Transverse colon (tissue), 4 donors: Measurements from ENCODE around the gene APOC4. TPM values are rescaled to one million over a fixed set of nuclear protein-coding genes. Genes with fewer than 3 reads are reported as not detected.

ENCODE experiments used
- DNase-seq: peaks from one replicate; pipeline ENCODE4 v3.0.0-alpha.2; 2019
- H3K27ac ChIP-seq, 4 donors: fragments of 200-600 bp; sonication (generic); 2 replicates each; pipeline ENCODE4 v1.5.1; 2016 to 2018; ENCODE audit warnings: inconsistent platforms in 4 of 4
- H3K27me3 ChIP-seq: fragments of 200-600 bp; sonication (generic); 2 replicates; pipeline ENCODE4 v1.5.1; 2017; ENCODE audit warnings: inconsistent platforms
- H3K36me3 ChIP-seq, 4 donors: fragments of 200-600 bp; sonication (generic); 2 replicates each; pipeline ENCODE4 v1.5.1; 2017 to 2019; ENCODE audit warnings: inconsistent platforms in 4 of 4
- H3K4me1 ChIP-seq, 4 donors: fragments of 200-600 bp; sonication (generic); 2 replicates each; pipeline ENCODE4 v1.5.1; 2017 to 2020; ENCODE audit warnings: inconsistent platforms in 4 of 4
- H3K4me3 ChIP-seq, 4 donors: fragments of 200-600 bp; sonication (generic); 1 replicate in 1 of 4; 2 replicates in 3 of 4; pipeline versions ENCODE4 v1.5.1 to v1.6.1; 2017 to 2019; ENCODE audit warnings: inconsistent platforms in 4 of 4
- H3K9me3 ChIP-seq, 2 donors: fragments of 200-600 bp; sonication (generic); 2 replicates each; pipeline ENCODE4 v1.5.1; 2017 to 2019; ENCODE audit warnings: inconsistent platforms in 2 of 2
- EP300 ChIP-seq: sonication (generic); formaldehyde crosslinking; IDR thresholded peaks from one replicate; pipeline ENCODE4 v1.6.1; 2017; ENCODE audit warnings: antibody characterized with exemption, low read depth
- POLR2A ChIP-seq: fragments of 450-650 bp; IDR thresholded peaks from one replicate; pipeline ENCODE4 v1.6.1; 2016; ENCODE audit warnings: antibody characterized with exemption, mild to moderate bottlenecking, moderate library complexity
- POLR2AphosphoS5 ChIP-seq, 3 donors: sonication (generic); formaldehyde crosslinking; IDR thresholded peaks; one replicate each; pipeline ENCODE4 v1.6.1; 2016; ENCODE audit warnings: antibody characterized with exemption in 3 of 3
- WGBS, 2 donors: methylation state at CpG; one replicate each; pipeline ENCODE4 v1.1.5; 2018; ENCODE audit warnings: low coverage in 1 of 2; 5-methylcytosine and 5-hydroxymethylcytosine counted together
- in situ Hi-C, 4 donors: fragments of 200-750 bp; cut with MboI; loops; one replicate each; pipeline versions ENCODE4 v1.15.0 to v1.15.1; 2017; ENCODE audit warnings: low sequenced_read_pairs in 3 of 4, low pct_ligation_motif_present in 1 of 4, low pct_unique_long_range_greater_than_20kb in 1 of 4
- intact Hi-C: fragments of 100-400 bp; cut with DNase I; formaldehyde crosslinking; loops from one replicate; pipeline ENCODE4 v1.15.1; 2023; ENCODE audit warnings: low total_unique reads
- total RNA-seq, 4 donors: library from RNA; depleted of rRNA; stranded (reverse); fragments of >200 nt; gene quantifications; one replicate each; pipeline ENCODE4 v1.1.0, GENCODE V29; 2016
- TF ChIP-seq, protein P1 (sequence below), 5 experiments: fragments of 200-600 bp in 3 of 5; fragments of 450-650 bp in 2 of 5; sonication (generic) in 3 of 5; IDR thresholded peaks; 1 replicate in 2 of 5; 2 replicates in 3 of 5; pipeline ENCODE4 v1.5.1; 2016 to 2017; ENCODE audit warnings: antibody characterized with exemption in 5 of 5, inconsistent platforms in 3 of 5, mild to moderate bottlenecking in 2 of 5, moderate library complexity in 1 of 5

APOC4 gene
- total RNA-seq, 4 donors from 2014 or later, result not detected

DNA sequence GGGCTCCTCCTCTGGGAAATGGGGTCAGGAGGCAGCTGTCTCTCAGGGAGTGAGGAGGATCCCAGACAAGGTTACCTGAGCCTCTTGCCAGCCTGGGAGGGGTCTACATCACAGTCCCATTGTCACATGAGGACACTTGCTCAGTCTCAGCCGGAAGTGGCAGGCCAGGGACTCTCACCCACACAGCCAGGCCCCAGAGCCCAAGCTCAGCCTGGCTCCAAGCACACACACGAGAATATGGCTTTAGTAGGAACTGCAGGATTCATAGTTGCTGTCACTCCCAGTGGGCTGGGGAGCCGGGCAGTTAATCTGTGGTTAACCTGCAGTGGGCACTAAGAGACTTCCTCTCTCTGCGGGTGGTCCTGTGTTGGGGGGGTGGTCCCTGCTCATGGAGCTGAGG is 43.4 kb downstream of the APOC4 start:
- in situ Hi-C loops (loop anchor here in 1 of 4 donors (10.0 kb wide), 1 partner anchor 79 kb away; no protein-coding TSS in a partner anchor), intact Hi-C loops (no loop called here)
- Histone ChIP-seq H3K4me3 (no peak overlapping the region), H3K4me1 (no peaks in the 10 kb centered on the region), H3K9me3 (no peaks in the 10 kb centered on the region), H3K27ac (no peak overlapping the region), H3K27me3 (no peaks in the 10 kb centered on the region), H3K36me3 (peaks cover 0 to 17% (median 3%) of the 10 kb centered on the region in 4 donors)
- TF ChIP-seq, protein P1, sequence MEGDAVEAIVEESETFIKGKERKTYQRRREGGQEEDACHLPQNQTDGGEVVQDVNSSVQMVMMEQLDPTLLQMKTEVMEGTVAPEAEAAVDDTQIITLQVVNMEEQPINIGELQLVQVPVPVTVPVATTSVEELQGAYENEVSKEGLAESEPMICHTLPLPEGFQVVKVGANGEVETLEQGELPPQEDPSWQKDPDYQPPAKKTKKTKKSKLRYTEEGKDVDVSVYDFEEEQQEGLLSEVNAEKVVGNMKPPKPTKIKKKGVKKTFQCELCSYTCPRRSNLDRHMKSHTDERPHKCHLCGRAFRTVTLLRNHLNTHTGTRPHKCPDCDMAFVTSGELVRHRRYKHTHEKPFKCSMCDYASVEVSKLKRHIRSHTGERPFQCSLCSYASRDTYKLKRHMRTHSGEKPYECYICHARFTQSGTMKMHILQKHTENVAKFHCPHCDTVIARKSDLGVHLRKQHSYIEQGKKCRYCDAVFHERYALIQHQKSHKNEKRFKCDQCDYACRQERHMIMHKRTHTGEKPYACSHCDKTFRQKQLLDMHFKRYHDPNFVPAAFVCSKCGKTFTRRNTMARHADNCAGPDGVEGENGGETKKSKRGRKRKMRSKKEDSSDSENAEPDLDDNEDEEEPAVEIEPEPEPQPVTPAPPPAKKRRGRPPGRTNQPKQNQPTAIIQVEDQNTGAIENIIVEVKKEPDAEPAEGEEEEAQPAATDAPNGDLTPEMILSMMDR (IDR thresholded peaks at IDR 0.05), result no peak
- TF ChIP-seq POLR2A (no peak), EP300 (no peak), POLR2AphosphoS5 (IDR thresholded peaks at IDR 0.05) (no peak)
- 86% methylated on average over 4 of the region's 4 CpGs; no CpG with 5 or more reads in 1 of the 2 donors for WGBS, 2 donors
- no peak for DNase-seq

DNA sequence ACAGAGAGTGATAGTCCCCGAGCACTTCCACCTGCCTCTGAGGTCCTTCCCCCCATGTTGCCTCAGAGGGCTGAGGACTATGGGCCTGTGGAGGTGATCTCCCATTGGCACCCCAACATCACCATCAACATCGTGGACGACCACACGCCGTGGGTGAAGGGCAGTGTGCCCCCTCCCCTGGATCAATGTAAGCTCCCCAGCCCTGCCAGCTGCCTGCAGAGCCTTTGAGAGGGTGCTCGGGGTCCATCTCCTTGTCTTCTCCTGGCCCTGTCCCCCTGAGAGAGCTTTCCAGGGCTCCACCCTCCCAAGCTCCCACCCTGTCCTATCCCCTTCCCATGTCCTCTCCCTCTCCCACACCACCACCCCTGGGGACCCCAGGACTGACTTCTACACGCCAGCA is 44.4 kb downstream of the APOC4 start:
- Histone ChIP-seq H3K27me3 (no peaks in the 10 kb centered on the region), H3K36me3 (peaks cover 0 to 14% (median 6%) of the 10 kb centered on the region in 4 donors), H3K9me3 (no peaks in the 10 kb centered on the region), H3K27ac (no peak overlapping the region), H3K4me1 (no peaks in the 10 kb centered on the region), H3K4me3 (no peak overlapping the region)
- 87 to 91% methylated on average over 1 to 7 of the region's 7 CpGs for WGBS, 2 donors
- intact Hi-C loops (no loop called here), in situ Hi-C loops (loop anchor here in 1 of 4 donors (10.0 kb wide), 1 partner anchor 78 kb away; no protein-coding TSS in a partner anchor)
- TF ChIP-seq POLR2A (no peak), EP300 (no peak), POLR2AphosphoS5 (IDR thresholded peaks at IDR 0.05) (no peak)
- TF ChIP-seq, protein P1 (IDR thresholded peaks at IDR 0.05), result no peak
- DNase-seq, result no peak

DNA sequence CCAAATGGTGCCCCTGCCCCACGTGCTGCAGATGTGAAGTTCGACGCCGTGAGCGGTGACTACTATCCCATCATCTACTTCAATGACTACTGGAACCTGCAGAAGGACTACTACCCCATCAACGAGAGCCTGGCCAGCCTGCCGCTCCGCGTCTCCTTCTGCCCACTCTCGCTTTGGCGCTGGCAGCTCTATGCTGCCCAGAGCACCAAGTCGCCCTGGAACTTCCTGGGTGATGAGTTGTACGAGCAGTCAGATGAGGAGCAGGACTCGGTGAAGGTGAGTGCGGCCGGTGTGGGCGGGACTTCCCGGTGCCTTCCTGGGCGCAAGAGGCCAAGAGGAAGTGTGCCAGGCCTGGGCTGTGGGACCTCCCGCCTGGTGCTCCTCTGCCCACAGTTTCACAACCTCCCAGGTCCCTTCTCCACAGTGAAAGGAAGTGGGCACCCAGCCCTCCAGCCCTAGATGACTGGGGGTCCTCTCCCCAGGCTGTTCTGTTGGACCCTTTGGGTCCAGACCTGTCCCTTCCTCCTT is 45.2 kb downstream of the APOC4 start:
- no peak for DNase-seq
- WGBS, 2 donors, result 85 to 89% methylated on average over 7 to 20 of the region's 20 CpGs

DNA sequence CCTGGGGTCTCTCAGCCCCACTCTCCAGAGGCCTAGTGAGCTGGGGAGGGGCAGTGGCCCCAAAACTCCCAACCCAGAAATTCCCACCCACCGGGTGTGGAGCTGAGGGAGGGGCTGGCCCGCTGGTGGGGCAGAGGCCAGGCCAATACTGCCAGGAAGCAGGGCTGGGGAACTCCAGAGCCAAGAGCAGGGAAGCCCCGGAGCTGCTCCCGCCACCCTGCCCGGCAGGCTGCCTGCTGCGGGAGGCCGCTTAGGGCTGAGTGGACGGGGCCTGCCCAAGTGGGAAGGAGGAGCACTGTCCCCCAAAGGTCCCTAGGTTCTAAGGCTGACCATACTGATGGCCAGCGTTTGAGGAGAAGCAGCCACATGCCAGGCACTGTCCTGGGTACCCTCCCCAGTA is 46.2 kb downstream of the APOC4 start:
- in situ Hi-C loops, result loop anchor here in 1 of 4 donors (10.0 kb wide), 1 partner anchor 77 kb away; no protein-coding TSS in a partner anchor
- no peak for DNase-seq
- no peak for TF ChIP-seq POLR2AphosphoS5 (IDR thresholded peaks at IDR 0.05)

More for the DNA sequence above, 45.2 kb downstream of the APOC4 start:
- in situ Hi-C loops, result loop anchor here in 1 of 4 donors (10.0 kb wide), 1 partner anchor 78 kb away; no protein-coding TSS in a partner anchor
- no peak overlapping the region for H3K27ac ChIP-seq
- no peaks in the 10 kb centered on the region for H3K27me3 ChIP-seq
- intact Hi-C loops, result no loop called here
- TF ChIP-seq POLR2AphosphoS5 (IDR thresholded peaks at IDR 0.05) (no peak), POLR2A (no peak), EP300 (no peak)
- TF ChIP-seq, protein P1 (IDR thresholded peaks at IDR 0.05), result no peak
- H3K36me3 ChIP-seq, result peaks cover 0 to 15% (median 5%) of the 10 kb centered on the region in 4 donors
- no peak overlapping the region for H3K4me3 ChIP-seq
- no peaks in the 10 kb centered on the region for H3K9me3 ChIP-seq
- no peaks in the 10 kb centered on the region for H3K4me1 ChIP-seq

More for the DNA sequence above, 46.2 kb downstream of the APOC4 start:
- H3K27ac ChIP-seq, result no peak overlapping the region
- no peaks in the 10 kb centered on the region for H3K4me1 ChIP-seq
- peaks cover 0 to 20% (median 10%) of the 10 kb centered on the region in 4 donors for H3K36me3 ChIP-seq
- WGBS, 2 donors, result 60% methylated on average over 2 of the region's 9 CpGs; no CpG with 5 or more reads in 1 of the 2 donors
- no peak overlapping the region for H3K4me3 ChIP-seq
- no peaks in the 10 kb centered on the region for H3K27me3 ChIP-seq
- H3K9me3 ChIP-seq, result no peaks in the 10 kb centered on the region
- intact Hi-C loops, result no loop called here
